NCI-H524 treated with DMSO at 0.1 percent for 48 hours (cell line): Measurements from ENCODE around the gene PGF.

Experiments used
- DNase-seq: peaks from one replicate; lab custom pipeline; 2025; lab: John Stamatoyannopoulos, UW

Gene PGF

DNA sequence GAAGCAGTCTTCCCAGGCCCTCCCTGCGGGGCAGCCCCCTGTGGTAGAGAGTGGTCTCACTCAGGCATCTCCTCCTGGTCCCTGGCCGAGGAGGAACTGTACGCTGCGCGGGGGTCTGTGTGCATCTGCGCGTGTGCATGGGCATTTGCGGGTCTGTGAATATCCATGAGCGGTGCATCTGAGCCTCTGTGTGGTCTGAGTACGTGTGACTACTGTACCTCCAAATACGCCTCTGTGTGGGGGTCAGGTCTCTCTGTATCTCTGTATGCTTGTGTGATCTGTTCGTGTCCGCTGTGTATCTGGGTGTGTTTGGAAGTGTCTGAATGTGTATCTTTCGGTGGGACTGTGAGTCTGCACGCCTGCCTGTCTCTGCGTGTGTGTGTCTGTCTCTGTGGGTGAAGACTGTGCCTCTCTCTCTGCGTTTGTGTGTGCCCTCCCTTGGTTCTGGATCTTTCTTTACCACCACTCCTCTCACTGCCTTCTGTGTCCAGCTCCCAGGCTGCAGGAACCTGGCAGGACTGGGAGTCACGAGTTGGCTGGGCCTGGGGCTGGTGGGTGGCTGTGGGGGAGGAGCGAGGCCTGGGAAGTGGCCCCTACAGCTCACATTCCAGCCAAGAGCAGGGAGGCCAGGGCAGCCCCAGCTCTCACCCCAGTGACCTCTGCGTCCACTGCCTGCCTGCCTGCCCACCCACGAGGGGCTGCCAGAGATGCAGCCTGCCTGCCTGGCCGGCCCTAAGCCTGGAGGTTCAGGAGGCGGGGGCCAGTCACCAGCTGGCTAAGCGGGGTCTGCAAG is 1.1 kb upstream of the PGF start:
- no peak for DNase-seq

DNA sequence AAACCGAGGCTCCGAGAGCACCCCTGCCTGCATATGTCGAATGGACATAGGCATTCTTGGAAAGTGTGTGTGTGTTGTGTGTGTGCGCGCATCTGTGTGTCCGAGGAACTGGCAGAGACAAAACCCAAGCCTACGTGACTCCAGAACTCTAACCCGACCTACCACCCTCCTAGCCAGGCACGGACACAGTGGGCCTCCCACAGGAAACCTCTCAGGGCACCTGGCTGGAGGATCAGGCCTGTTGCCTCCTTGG is 556 bp upstream of the PGF start:
- DNase-seq: no peak

DNA sequence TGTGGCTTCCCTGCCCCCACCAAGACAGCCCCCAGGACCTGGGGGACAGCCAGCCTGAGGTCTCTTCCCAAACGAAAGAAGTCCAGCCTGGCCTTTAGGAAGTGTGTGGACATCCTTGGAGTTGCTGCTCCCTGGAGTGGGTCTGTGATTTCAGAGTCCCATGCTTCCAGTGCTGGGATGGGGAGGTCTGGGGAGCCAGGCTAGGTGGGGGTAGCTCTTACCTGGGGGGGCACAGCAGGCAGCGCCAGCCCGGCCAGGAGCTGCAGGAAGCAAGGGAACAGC is 509 bp downstream of the PGF start:
- DNase-seq: no peak

DNA sequence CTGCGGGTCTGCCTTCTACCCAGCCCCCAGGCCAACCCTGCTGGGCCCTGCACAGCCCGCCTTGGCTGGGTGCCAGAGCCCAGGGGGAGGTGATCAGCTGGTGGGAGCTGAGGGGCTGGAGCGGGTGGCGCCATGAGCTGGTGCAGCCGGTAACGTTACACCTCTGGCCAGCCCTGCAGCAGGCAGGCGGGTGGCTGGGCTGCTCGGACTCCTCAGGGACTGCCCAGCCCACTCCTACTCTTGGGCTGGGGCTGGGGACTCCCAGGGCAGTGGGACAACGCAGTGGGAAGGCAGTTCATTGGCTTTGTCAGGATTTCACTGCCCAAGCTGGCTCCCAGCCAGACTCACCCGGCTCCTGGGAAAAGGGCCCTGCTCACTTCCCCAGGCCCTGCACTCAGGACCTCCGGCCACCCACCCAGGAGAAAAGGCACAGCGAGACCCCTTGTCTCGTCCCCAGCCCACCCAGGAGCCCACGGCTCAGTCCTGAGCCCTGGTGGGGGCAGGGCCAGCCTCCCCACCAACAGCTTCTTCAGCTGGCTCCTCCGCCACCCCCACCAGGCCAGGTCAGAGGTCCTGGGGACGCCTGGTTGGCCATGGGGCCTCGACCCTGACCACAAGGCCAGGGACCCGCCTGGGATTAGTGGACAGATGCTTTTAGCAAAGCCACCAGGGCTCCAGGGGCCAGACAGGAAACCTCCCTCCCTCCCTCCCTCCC is 1.0 kb downstream of the PGF start:
- peak; percentile 42 for DNase-seq

DNA sequence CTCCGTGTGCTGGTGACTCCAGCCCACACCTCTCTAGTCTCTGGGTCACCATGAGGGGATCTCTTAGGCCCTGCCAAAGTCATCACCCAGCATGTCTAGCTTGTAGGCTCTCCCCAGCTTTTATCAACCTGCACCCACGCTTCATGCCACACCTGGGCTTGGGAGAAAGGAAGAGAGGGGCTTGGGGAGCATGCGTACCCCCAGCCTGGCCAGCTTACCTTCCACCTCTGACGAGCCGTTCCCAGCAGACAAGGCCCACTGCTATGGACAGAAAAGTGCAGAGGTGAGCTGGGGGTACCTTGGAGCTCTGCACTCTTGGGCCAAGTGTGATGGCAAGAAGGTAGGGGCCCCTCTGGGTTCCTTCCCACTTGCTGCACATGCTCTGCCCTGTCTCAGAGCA is 1.7 kb downstream of the PGF start:
- no peak for DNase-seq

DNA sequence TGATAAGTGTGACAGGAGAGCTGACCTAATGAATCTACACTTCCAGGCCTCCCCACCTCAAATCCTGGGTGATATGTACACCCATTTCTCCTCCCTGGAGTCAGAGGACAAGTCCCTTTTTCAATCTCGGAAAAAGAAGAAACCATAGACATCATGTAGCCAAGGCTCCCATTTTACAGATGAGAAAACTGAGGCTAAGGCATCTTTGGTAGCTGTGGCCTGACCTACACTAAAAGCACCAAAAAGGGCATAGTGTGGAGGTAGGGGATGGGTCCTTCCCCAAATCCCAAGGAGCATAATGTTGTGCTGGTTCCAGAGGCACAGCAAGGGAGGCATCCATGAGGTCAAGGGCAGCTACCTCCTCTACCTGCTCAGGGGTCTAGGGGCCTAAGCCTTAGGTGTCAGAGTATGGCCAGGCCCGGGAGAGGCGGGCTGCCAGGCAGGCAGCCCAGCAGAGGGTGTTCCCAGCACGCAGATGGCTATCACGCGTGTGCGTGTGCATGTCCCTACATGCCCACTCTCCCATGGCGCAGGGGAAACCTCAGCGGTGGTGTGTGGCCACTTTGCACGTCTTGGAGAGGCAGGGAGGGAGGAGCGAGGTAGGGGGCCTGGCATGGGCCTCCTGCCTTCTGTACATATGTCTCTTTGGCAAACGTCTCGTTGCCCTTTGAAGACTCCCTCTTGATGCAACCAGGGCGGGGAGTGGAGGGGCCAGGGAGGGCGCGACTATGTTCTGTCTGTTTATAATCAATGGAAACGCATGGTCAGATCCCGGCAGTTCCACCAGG is 2.5 kb downstream of the PGF start:
- DNase-seq: no peak

DNA sequence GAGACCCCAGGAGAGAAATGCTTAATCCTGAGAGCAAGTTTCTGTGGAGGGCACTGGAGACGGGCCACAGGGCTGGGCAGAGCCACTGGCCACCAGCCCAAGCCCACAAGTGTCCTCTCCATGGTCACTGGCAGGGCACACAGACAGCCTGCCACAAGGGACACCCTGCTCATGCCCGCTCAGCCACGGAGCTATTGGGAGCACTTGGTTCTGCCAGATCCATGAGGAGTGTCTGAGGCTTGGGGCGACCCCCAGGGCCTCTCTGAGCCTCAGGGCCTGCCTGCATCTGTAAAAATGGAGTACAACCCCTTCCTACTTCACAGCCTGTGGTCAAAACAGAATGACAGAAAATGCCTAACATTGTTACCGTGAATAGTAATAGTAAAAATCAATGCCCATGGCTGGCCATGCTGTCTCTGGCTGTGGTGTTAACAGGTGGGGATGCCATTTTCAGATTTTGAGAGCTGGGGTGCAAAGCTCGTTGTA is 3.2 kb downstream of the PGF start:
- no peak for DNase-seq

DNA sequence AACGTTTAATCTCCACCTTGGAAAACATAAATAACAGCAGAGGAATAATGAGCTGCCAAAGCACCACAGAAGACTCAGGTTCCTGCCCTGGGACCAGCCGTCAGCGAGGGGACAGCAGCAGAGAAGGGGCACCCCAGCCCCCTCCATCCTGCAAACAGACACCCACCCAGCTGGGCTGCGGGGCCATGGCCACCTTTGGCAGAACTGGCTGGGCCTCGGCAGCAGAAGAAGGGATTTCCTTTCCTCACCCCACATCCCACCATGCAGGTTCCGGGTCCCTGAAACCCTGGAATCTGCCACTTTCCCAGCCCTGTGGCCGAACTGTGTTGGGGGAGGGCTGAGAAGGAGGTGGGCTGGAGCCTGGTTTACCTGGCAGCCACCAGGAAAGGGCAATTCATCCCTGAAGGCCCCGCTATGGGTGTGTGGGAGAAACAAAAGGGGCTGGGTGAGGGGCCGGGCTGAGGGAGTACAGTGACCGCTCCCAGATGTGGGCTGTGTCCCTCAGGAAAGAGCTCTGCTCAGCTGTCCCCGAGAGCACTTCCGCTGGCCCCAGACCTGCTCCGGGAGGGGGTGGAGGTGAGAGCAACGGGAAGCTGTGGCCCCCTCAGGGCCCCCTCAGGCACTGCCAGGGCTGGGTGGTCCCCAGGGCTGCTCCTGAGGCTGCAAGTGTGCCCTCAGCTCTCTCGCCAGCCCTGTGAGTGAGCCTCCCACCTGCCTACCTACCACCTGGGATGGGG is 3.8 kb downstream of the PGF start:
- no peak for DNase-seq

DNA sequence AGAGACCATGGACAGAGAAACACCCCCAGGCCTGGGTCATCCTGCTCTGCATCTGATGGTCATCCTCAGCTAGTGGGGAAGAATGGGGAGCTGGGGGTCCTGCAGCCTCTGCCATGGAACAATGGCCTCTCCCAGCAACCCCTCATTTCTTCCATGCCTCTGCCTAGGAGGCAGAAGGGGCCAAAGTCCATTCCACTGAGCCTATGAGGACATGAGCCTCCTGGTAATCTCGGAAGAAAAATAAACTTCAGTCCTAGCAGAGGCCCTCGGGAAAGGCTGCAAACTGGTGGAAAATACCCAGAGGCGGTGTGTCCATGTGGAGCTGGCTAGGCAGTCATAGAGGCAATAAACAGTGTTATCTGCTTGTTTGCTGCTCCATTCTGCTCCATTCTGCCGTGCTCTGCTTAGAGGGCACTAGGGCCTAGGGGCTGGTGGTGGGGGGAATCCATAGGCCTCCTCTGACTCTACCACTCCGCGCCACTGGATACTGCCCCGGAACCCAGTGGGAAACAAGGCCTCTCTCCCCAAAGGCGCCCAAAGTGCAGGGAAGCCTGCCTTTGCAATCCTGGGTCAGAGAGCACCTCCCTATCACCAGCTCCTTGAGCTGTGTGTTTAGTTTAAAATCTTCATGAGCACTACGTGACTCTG is 4.5 kb downstream of the PGF start:
- no peak for DNase-seq

DNA sequence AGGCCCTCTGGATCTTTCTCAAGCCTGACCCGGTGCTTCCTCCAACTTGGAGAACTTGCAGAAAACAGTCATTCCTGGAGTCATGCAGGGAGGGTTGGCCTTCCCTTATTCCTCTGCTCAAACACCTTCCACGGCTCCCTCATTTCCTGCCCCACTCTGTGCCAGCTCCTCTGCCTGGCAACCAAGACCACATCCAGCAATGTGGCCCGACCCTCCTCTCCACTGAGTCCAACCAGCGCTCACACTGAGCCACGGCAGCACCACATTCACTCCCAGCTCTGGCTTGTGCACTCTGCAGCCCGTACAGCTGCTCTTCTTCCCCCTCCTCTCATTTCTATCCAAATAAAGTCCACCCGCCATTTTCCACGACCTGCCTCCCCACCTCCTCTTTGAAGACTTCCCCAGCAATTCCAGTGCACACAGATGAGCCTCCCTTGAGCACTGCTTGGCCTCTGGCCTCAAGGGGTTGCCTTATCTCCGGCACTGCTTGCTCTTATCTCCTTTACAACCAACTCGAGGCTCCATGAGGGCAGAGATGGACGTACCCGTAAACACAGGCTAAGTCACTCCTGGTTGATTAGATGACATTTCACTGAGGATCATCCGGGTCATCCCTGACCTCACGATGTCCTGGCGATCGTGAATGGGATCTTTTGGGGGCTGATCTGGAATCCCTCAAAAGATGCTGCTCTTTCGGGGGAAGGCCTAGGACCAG is 5.4 kb downstream of the PGF start:
- DNase-seq: no peak

DNA sequence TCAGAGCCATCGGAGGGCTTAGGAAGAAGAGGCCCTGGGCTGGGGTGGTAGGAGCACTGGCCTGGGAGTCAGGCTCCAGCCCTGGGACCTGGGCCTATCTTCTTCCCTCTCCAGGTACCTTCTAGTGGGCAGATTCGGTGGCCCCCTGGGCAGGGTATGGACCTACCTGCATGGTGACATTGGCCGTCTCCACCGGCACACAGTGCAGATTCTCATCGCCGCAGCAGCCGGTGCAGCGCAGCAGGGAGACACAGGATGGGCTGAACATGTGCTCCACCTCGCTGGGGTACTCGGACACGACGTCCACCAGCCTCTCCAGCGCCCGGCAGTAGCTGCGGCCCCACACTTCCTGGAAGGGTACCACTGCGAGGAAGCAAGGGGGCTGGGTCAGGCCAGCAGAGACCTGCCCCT is 6.2 kb downstream of the PGF start:
- DNase-seq: no peak

DNA sequence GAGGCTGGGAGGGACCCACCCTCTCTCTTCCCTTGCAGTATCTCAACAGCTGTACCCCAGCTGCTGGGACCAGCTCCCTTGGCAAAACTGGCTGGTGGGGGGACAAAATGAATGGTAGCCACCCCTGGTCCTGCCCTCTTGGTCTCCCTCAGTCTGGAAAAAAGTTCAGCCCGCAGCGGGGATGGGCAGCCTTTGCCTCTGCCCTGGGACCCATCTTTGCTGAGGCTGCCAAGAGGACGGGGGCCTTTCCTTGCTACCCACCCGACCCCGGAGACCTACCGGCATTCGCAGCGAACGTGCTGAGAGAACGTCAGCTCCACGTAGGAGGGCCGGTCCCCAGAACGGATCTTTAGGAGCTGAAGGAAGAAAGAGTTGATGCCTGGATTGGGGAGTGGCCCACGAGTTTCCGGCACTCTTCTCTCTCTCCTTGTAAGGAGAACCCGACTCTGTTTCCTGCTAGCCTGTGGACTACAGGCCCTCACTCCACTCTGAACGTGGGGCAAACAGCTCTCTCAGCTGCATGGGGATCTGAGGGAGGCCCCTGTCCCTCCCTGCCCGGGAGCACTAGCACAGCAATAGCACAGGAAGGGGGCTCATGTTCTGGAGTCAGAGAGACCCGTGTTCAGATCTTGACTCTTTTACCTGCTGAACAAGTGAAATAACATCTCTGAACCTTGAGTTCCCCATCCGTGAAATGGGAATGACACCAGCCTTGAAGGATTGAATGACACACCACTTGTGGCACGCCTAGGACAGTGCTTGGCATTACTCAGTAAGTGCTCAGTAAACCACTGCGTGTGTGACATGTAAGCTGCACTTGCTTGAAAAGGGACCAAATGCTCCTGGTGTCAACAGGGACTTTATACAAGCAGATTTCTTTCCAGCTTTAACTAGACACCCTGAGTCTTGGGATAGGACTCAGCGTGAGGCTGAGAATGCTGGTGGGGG is 6.9 kb downstream of the PGF start:
- no peak for DNase-seq

DNA sequence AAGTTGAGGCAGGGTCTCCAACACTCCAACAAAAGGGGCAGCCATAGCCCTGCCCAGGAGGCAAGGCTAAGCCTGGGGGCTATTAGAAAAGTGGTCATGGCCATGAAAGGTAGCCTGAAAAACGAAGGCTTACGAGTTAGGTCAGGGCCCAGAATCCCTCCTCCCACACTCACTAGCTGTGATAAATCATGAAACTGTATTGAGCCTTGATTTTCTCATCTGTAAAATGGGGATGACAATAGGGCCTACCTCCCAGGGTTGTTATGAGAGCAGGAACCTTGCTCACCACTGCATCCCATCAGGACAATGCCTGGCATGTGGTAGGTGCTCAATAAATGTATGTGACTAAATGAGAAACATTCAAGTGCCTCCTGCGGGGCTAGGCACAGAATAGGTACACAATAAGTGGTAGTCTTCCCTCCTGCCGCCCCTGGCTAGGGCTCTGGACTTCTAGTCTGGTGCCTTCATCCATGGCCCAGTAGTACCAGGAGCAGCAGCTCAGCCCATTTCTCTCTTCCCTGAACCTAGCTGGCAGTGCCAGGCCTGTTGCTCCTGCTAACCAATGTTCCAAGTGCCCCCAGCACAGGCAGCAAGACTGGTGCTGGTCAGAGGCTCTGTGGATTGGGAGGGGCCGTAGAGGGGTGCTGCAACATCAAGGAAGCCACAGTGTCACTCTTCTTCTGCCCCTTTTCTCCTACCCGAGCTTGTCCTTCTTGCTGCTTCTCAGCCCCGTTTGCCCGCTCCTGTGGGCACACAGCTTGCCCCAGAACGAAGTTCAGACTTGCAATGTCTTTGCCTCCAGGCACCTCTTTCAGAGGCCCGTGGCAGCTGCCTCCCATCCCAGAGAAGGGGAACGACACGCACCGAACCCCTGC is 7.8 kb downstream of the PGF start:
- no peak for DNase-seq

DNA sequence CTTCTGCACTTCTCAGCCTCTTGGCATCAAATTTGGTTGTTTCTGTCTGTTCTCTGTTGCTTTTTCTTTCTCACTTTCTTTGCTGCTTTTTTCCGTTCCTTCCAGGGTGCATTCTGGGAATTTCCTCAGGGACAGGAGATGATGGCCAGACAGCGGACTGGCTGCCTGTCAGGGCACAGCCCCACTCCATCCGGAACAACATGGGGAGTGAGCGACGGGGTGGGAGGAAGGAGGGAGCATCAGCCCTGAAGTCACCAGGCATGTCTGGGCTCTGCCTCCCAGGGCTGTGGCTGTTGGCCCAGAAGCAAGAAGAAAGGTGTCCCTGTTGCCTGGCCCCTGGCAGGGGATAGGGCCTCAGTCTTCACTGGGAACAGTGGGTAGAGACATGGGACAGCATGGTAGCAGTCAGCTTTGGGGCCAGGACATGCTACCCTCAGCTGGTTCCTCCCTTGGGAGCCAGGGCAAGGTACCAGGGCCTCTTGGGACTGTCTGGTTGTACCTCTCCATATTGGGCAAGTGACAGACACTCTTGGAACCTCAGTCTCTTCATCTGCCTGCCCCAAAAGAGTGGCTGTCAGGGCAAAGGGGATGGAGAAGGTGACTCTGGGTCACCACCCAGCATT is 8.6 kb downstream of the PGF start:
- no peak for DNase-seq

DNA sequence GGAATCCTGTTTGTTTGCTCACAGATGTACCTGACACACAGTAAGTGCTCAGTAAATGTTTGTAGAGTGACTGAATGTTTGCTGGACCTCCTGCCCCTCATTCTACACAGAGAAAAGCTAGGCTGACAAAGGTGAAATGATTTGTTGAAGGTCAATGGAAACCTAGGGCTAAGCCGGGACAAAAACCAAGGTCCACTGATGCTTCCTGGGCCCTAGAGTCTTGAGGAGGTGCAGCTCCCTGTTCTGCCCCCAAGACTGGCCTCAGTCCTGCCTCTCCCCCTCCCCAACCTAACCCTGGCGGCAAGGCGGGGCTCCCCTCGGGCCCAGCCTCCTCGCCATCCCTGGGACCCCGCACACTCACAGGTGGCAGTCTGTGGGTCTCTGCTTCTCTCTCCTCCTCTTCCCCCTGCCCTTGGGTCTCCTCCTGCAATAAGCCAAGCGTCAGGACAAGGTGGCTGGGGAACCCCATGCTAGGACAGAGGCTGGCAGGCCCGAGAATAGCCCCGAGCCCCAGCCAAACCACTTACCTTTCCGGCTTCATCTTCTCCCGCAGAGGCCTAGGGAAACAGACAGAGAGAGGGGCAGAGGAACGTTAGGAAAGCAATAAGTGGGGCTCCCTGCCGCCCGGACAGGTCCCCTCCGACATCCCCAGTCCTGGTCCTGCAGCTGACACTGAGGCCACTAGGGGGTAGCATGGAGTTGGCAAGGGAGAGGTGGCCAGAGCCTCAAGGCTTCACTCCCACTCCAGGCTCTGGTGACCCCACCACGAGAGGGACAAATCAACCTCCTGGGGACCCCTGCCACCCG is 9.3 kb downstream of the PGF start:
- no peak for DNase-seq

DNA sequence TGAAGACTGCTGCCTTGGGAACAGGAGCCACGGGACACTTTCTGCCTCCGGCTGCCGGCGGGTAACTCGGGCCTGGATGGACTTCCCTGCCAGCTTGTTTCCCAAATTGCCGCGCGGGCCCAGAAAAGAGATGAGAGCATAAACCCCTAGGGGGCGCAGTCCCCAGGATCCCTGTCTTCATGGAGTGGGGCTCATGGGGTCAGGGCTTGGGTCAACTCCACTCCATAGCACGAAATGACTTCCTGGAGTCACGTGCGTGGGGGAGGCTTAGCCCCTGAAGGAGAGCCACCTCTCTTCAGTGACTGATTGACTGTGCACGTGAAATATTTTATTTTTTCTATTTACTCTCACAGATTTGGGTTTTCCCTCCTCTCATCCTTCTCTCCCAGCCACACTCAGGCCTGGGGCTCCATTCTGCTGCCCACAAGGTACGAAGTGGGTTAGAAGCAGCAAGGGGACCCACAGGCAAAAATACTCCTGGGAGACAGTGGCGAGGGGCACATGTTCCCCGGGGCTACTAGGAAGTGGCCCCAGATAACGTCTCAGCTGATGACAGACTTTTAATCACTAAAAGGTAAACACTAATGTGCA is 10.0 kb downstream of the PGF start:
- DNase-seq: no peak

DNA sequence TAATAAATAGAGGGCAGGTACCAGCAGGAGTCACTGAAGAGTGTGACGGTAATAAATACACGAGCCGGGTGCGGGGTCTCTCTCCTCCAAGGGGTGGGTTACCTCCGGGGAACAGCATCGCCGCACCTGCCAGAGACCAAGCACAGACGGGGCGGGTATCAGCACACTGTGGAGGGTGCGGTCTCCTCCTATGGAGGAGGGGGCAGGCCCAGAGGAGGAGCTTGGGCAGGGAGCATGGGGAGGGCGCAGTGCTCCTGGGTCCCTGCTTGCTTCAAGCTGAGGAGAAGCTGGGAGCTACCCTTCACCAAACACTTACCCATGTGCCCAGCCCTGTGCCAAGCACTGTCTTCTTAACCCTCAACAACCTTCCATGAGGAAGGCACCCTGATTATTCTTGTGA is 12.8 kb downstream of the PGF start:
- no peak for DNase-seq

DNA sequence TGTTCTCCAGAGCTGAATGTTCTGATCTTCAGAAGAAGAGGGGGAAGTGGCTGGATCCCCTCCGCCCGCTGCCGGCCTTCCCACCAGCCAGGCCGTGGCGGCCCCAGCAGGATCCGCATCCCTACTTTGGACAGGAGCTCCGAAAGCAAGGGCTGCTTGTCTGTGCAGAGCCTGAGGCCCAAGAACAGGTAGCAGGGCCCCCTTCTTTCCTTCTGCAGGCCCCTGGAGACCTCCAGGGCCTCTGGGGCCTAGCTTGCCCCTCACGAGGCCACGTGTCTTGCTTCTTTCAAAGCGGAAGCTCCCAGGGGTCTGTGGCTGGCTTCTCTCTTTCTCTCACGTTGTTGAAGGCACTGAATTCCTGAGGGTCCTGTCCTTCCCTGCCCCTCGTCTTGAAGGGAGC is 13.2 kb downstream of the PGF start:
- no peak for DNase-seq
